Activated CD4-positive, alpha-beta memory T cell treated with anti-CD3 and anti-CD28 coated beads, Interleukin-2, amount 10 ng/mL, durations not matched to agents 7 days and 5 days (primary cell): ENCODE data around the gene LILRB4. TPM values are rescaled to one million over a fixed set of nuclear protein-coding genes. Genes with fewer than 3 reads are reported as not detected.
"Not testable (repeated sequence)": the region's sequence is repeated elsewhere in the genome, so short reads cannot be mapped to it uniquely, and the experiment has no call there.

ENCODE experiments used
- CTCF ChIA-PET: fragments of 350-600 bp; sonication (Branson Sonifier 250); formaldehyde crosslinking; loops from one replicate; lab custom pipeline; 2021; ENCODE audit warnings: antibody characterized with exemption, inconsistent platforms; lab: Charles Lee
- POLR2A ChIA-PET: fragments of 350-600 bp; sonication (Branson Sonifier 250); formaldehyde crosslinking; loops from one replicate; lab custom pipeline; 2021; ENCODE audit warnings: antibody characterized with exemption; lab: Charles Lee
- DNase-seq: peaks from one replicate; pipeline ENCODE4 v3.0.0-alpha.2; 2020
- H3K27ac Mint-ChIP-seq: one replicate; pipeline ENCODE4 v1.8.0; 2021; ENCODE audit warnings: mild to moderate bottlenecking, mixed read lengths
- H3K27me3 Mint-ChIP-seq: one replicate; pipeline ENCODE4 v1.8.0; 2021; ENCODE audit warnings: mixed read lengths
- H3K36me3 Mint-ChIP-seq: one replicate; pipeline ENCODE4 v1.8.0; 2021; ENCODE audit warnings: low read depth, mixed read lengths
- H3K4me1 Mint-ChIP-seq: one replicate; pipeline ENCODE4 v1.8.0; 2021; ENCODE audit warnings: mixed read lengths
- H3K4me3 Mint-ChIP-seq: one replicate; pipeline ENCODE4 v1.8.0; 2021; ENCODE audit warnings: mild to moderate bottlenecking, mixed read lengths
- H3K9me3 Mint-ChIP-seq: one replicate; pipeline ENCODE4 v1.8.0; 2021; ENCODE audit warnings: mixed read lengths
- total RNA-seq, 2 experiments: library from RNA; stranded (reverse); gene quantifications; one replicate each; pipeline ENCODE4 v1.2.3, GENCODE V29; 2021

The LILRB4 gene
- total RNA-seq, 2 experiments from 2014 or later: not detected

GRCh38 chr19:54654447-54655321 is 8.1 kb upstream of the LILRB4 start:
- no peak for DNase-seq
- Mint-ChIP-seq H3K36me3 (no peaks in the 10 kb centered on the region), H3K4me1 (no peaks in the 10 kb centered on the region), H3K9me3 (no peaks in the 10 kb centered on the region), H3K27me3 (peaks cover 9% of the 10 kb centered on the region), H3K27ac (no peak overlapping the region), H3K4me3 (no peak overlapping the region)
- CTCF ChIA-PET: interaction anchor here (0.7 to 3.1 kb wide), 5 partner anchors 14 to 175 kb away, joined by 3 to 32 read pairs (median 5); no protein-coding TSS in a partner anchor
- POLR2A ChIA-PET: no interaction called here

DNA sequence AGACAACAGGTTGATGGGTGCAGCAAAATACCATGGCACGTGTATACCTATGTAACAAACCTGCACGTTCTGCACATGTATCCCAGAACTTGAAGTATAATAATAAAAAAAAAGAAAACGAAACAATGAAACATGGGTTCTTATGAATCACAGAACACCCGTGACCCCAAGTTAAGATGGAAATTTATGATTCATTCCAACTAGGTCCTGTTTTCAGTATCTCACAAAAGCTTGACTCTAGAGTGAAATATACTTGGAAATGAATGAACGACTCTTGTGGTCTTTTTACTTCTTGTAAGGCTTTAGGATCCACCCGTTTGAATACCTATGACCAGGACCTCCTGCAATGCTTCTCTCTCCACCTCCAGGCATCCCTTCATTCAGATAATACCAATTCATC is 3.5 kb upstream of the LILRB4 start:
- H3K4me3 Mint-ChIP-seq: no peak overlapping the region
- ChIA-PET CTCF (no interaction called here), POLR2A (no interaction called here)
- H3K27me3 Mint-ChIP-seq: peaks cover 4% of the 10 kb centered on the region
- no peak overlapping the region for H3K27ac Mint-ChIP-seq
- H3K36me3 Mint-ChIP-seq: no peaks in the 10 kb centered on the region
- DNase-seq: no peak
- H3K4me1 Mint-ChIP-seq: no peaks in the 10 kb centered on the region
- H3K9me3 Mint-ChIP-seq: no peaks in the 10 kb centered on the region

- Mint-ChIP-seq H3K4me3 (no peak overlapping the region), H3K4me1 (no peaks in the 10 kb centered on the region), H3K27ac (no peak overlapping the region), H3K36me3 (no peaks in the 10 kb centered on the region), H3K27me3 (peaks cover 4% of the 10 kb centered on the region), H3K9me3 (no peaks in the 10 kb centered on the region)
- ChIA-PET POLR2A (no interaction called here), CTCF (no interaction called here)
- DNase-seq: no peak
These were observed 2.5 kb upstream of the LILRB4 start for GRCh38 chr19:54660306-54660705.

GRCh38 chr19:54660964-54661363 is 1.8 kb upstream of the LILRB4 start:
- CTCF ChIA-PET: interaction anchor here (1.1 kb wide), 1 partner anchor 14 kb away, joined by 4 read pairs; no protein-coding TSS in a partner anchor

GRCh38 chr19:54661846-54662481 is 821 bp upstream of the LILRB4 start:
- H3K9me3 Mint-ChIP-seq: no peaks in the 10 kb centered on the region
- POLR2A ChIA-PET: no interaction called here
- peaks cover 2% of the 10 kb centered on the region for H3K27me3 Mint-ChIP-seq
- no peaks in the 10 kb centered on the region for H3K36me3 Mint-ChIP-seq
- H3K4me3 Mint-ChIP-seq: no peak overlapping the region
- no peak overlapping the region for H3K27ac Mint-ChIP-seq
- CTCF ChIA-PET: interaction anchor here (1.1 to 1.9 kb wide), 2 partner anchors 13 to 181 kb away, joined by 4 to 5 read pairs; no protein-coding TSS in a partner anchor
- DNase-seq: no peak
- H3K4me1 Mint-ChIP-seq: no peaks in the 10 kb centered on the region

More at GRCh38 chr19:54660964-54661363, 1.8 kb upstream of the LILRB4 start:
- H3K27me3 Mint-ChIP-seq: peaks cover 2% of the 10 kb centered on the region
- H3K9me3 Mint-ChIP-seq: no peaks in the 10 kb centered on the region
- no peak overlapping the region for H3K4me3 Mint-ChIP-seq
- no peak overlapping the region for H3K27ac Mint-ChIP-seq
- DNase-seq: no peak
- no peaks in the 10 kb centered on the region for H3K4me1 Mint-ChIP-seq
- H3K36me3 Mint-ChIP-seq: no peaks in the 10 kb centered on the region
- POLR2A ChIA-PET: no interaction called here

DNA sequence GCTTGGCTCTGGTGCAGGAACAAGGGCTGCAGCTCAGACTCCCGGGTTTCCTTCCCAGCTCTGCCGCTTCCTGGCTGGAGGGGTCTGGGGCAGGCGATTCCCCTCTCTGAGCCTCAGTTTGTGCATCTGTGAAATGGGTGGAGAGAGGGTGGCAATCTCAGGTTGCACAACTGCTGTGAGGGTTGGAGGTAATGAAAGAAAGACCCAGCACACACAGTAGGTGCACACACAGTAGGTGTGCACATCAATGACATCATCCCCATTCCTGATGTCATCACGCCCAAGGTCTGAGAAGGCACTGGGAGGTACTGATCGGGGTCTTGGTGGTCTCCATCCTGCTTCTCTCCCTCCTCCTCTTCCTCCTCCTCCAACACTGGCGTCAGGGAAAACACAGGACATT is 2.7 kb downstream of the LILRB4 start:
- H3K36me3 Mint-ChIP-seq: no peaks in the 10 kb centered on the region
- ChIA-PET POLR2A (no interaction called here), CTCF (no interaction called here)
- H3K27me3 Mint-ChIP-seq: peaks cover 4% of the 10 kb centered on the region
- H3K4me1 Mint-ChIP-seq: no peaks in the 10 kb centered on the region
- no peak overlapping the region for H3K27ac Mint-ChIP-seq
- no peak for DNase-seq
- no peak overlapping the region for H3K4me3 Mint-ChIP-seq
- peaks cover 5% of the 10 kb centered on the region for H3K9me3 Mint-ChIP-seq

GRCh38 chr19:54667217-54667616 is 4.4 kb downstream of the LILRB4 start:
- peaks cover 4% of the 10 kb centered on the region for H3K27me3 Mint-ChIP-seq
- H3K9me3 Mint-ChIP-seq: peaks cover 5% of the 10 kb centered on the region
- no peak overlapping the region for H3K27ac Mint-ChIP-seq
- ChIA-PET POLR2A (interaction anchor here (0.6 kb wide), 1 partner anchor 150 kb away, joined by 3 read pairs; no protein-coding TSS in a partner anchor), CTCF (interaction anchor here (1.5 kb wide), 1 partner anchor 185 kb away, joined by 3 read pairs; no protein-coding TSS in a partner anchor)
- DNase-seq: no peak
- no peaks in the 10 kb centered on the region for H3K36me3 Mint-ChIP-seq
- no peaks in the 10 kb centered on the region for H3K4me1 Mint-ChIP-seq
- no peak overlapping the region for H3K4me3 Mint-ChIP-seq

- H3K27ac Mint-ChIP-seq: no peak overlapping the region
- CTCF ChIA-PET: interaction anchor here (0.7 to 1.5 kb wide), 3 partner anchors 14 to 186 kb away, joined by 3 read pairs; no protein-coding TSS in a partner anchor
These were observed 5.6 kb downstream of the LILRB4 start for GRCh38 chr19:54668353-54668752.

DNA sequence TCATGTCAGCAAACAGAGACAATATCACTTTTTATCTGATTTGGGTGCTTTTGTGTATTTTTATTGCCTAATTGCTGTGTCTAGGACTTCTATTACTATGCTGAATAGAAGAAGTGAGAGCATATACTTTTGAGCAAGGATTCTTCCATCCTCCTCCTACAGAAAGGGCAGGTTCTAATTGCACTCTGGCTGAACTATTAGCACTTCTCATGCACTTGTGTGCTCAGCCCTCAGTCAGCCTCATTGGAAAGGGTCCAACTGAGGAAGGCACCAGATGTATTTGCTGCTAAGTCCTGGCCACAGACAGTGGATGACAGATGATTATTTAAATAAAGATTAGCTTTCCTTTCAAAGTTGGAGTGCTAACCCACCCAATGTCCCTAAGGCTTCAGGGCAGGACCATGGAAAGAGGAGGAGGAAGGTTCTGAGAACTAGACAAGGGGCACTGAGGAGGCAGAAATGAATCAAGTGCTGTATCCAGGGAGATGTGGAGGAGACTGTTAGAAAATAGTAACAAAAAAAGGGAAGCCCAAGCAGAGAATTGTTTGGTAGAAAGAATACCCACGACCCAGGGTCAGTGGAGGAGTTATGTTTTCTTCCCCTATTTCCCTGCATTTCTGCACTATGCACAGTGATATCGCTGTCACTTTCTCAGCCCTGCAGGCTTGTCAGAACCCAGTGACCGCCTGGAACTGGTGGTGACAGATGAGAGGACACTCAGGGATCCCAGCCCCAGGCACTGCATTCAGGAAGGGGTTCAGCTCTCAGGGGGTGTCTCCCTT is 8.0 kb downstream of the LILRB4 start:
- Mint-ChIP-seq H3K27me3 (peaks cover 4% of the 10 kb centered on the region), H3K36me3 (no peaks in the 10 kb centered on the region), H3K27ac (no peak overlapping the region), H3K9me3 (peaks cover 5% of the 10 kb centered on the region), H3K4me1 (no peaks in the 10 kb centered on the region), H3K4me3 (no peak overlapping the region)
- no peak for DNase-seq
- ChIA-PET POLR2A (no interaction called here), CTCF (interaction anchor here (5.6 kb wide), 1 partner anchor 13 kb away, joined by 28 read pairs; no protein-coding TSS in a partner anchor)

More at GRCh38 chr19:54668353-54668752, 5.6 kb downstream of the LILRB4 start:
- DNase-seq: no peak
- H3K27me3 Mint-ChIP-seq: peaks cover 4% of the 10 kb centered on the region
- no peak overlapping the region for H3K4me3 Mint-ChIP-seq
- H3K9me3 Mint-ChIP-seq: peaks cover 5% of the 10 kb centered on the region
- no peaks in the 10 kb centered on the region for H3K4me1 Mint-ChIP-seq
- no peaks in the 10 kb centered on the region for H3K36me3 Mint-ChIP-seq
- POLR2A ChIA-PET: no interaction called here

DNA sequence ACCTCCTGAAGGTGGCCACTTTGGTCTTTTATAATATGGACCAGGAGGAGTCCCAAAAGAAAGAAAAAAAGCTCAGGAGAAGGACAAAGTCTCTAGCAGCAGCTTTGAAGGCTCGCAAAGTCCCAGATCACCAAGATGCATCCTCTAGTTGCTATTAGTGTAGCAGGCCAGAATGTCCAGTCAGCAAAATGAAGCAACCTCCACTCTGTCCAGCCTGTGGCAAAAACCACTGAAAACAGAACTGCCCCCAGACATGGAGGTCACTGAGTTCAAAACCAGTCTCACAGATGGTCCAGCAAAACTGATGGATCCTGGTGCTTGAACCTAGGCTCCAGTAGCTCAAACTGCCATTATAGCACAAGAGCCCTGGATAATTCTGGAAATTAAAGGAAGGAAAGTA is 10.4 kb downstream of the LILRB4 start:
- Mint-ChIP-seq H3K4me3 (no peak overlapping the region), H3K27me3 (peaks cover 4% of the 10 kb centered on the region), H3K36me3 (no peaks in the 10 kb centered on the region), H3K9me3 (peaks cover 2% of the 10 kb centered on the region), H3K4me1 (no peaks in the 10 kb centered on the region), H3K27ac (no peak overlapping the region)
- CTCF ChIA-PET: interaction anchor here (0.7 to 6.7 kb wide), 8 partner anchors 10 to 239 kb away, joined by 3 to 89 read pairs (median 9); no protein-coding TSS in a partner anchor
- DNase-seq: no peak
- POLR2A ChIA-PET: no interaction called here

DNA sequence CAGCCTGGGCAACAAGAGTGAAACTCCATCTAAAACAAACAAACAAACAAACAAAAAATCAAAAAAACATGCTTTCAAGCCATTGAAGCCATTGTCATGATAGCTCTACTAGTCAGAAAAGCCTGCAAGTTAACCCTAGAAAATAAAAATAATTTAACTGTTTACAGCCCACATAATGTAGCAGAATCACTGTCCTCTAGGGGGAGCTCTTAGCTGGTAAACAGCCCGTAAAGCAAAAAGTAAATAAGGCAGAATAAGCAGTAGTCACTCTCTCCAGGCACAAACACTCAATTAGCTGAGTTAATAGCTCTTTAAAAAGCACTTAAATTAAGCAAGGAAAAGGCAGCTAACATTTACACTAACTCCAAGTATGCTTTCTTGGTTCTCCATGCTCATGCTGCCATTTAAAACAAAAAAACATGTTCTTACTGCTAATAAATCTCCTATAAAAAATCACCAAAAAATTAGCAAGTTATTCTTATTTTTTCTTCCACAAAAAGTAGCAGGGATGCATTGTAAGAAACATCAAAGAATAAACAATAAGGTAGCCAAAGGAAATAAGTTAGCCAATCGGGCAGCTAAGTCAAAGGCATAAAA is 11.3 kb downstream of the LILRB4 start:
- no peak overlapping the region for H3K27ac Mint-ChIP-seq
- no peak overlapping the region for H3K4me3 Mint-ChIP-seq
- POLR2A ChIA-PET: no interaction called here
- no peak for DNase-seq
- H3K27me3 Mint-ChIP-seq: peaks cover 6% of the 10 kb centered on the region
- CTCF ChIA-PET: interaction anchor here (0.7 to 6.7 kb wide), 17 partner anchors 10 to 577 kb away, joined by 3 to 89 read pairs (median 5); partner anchors contain the start of gene CDC42EP5
- H3K36me3 Mint-ChIP-seq: no peaks in the 10 kb centered on the region
- H3K4me1 Mint-ChIP-seq: no peaks in the 10 kb centered on the region
- H3K9me3 Mint-ChIP-seq: no peaks in the 10 kb centered on the region

GRCh38 chr19:54676210-54676834 is 13.5 kb downstream of the LILRB4 start:
- H3K36me3 Mint-ChIP-seq, H3K9me3 Mint-ChIP-seq, H3K27me3 Mint-ChIP-seq, DNase-seq, H3K27ac Mint-ChIP-seq, POLR2A ChIA-PET, H3K4me1 Mint-ChIP-seq, H3K4me3 Mint-ChIP-seq: not testable (repeated sequence)
- CTCF ChIA-PET: interaction anchor here (0.9 to 6.7 kb wide), 5 partner anchors 23 to 197 kb away, joined by 3 to 89 read pairs (median 12); no protein-coding TSS in a partner anchor
